ENCODE data around the gene ARHGAP5.

DNA sequence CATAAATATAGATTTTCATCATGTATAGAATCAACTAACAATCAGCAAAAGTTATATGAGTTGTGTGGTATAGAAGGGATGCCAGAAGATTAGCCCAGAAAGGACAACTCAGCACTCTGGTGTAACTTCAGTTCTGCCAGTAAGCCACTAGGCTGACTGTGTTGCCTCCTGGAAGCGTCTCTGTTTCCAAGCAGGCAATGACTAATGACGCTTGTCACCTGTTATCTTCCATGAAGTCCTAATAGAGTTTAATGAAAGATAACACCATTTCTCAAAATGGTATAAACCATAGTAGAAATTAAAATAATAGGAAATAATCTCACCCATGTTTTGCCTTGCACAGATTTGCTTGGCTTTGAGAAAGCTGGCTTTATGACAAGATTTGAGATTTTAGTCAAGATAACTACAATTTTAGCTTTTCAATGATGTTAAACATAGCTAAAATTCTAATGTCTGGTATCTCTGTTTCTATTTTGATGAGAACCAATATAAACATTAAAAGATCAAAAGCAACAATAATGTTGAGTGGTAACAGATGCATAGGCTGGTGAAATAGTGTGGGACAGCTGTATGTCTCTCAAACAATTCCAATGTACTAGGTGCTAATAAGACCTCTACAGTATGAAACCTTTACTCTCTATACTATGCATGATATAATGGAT is 115.7 kb downstream of the ARHGAP5 start:
- TF ChIP-seq ZNF8 (CRISPR knock-in tag; IDR thresholded peaks at IDR 0.05) (no peak), GLIS3 (CRISPR knock-in tag; IDR thresholded peaks at IDR 0.05) (no peak), ZFP3 (CRISPR knock-in tag; IDR thresholded peaks at IDR 0.05) (no peak), SNAI2 (CRISPR knock-in tag; IDR thresholded peaks at IDR 0.05) (no peak), PPARA (CRISPR knock-in tag; IDR thresholded peaks at IDR 0.05; ENCODE audit: borderline replicate concordance) (no peak), ZNF70 (CRISPR knock-in tag; IDR thresholded peaks at IDR 0.05) (no peak), CSDC2 (CRISPR knock-in tag; IDR thresholded peaks at IDR 0.05) (no peak), OSR1 (CRISPR knock-in tag; IDR thresholded peaks at IDR 0.05) (no peak), TOX (CRISPR knock-in tag; IDR thresholded peaks at IDR 0.05; ENCODE audit: borderline replicate concordance) (no peak)
- TF ChIP-seq, protein P1, sequence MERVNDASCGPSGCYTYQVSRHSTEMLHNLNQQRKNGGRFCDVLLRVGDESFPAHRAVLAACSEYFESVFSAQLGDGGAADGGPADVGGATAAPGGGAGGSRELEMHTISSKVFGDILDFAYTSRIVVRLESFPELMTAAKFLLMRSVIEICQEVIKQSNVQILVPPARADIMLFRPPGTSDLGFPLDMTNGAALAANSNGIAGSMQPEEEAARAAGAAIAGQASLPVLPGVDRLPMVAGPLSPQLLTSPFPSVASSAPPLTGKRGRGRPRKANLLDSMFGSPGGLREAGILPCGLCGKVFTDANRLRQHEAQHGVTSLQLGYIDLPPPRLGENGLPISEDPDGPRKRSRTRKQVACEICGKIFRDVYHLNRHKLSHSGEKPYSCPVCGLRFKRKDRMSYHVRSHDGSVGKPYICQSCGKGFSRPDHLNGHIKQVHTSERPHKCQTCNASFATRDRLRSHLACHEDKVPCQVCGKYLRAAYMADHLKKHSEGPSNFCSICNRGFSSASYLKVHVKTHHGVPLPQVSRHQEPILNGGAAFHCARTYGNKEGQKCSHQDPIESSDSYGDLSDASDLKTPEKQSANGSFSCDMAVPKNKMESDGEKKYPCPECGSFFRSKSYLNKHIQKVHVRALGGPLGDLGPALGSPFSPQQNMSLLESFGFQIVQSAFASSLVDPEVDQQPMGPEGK (CRISPR knock-in tag; IDR thresholded peaks at IDR 0.05; ENCODE audit: borderline replicate concordance) = no peak
- TF ChIP-seq, protein P2, sequence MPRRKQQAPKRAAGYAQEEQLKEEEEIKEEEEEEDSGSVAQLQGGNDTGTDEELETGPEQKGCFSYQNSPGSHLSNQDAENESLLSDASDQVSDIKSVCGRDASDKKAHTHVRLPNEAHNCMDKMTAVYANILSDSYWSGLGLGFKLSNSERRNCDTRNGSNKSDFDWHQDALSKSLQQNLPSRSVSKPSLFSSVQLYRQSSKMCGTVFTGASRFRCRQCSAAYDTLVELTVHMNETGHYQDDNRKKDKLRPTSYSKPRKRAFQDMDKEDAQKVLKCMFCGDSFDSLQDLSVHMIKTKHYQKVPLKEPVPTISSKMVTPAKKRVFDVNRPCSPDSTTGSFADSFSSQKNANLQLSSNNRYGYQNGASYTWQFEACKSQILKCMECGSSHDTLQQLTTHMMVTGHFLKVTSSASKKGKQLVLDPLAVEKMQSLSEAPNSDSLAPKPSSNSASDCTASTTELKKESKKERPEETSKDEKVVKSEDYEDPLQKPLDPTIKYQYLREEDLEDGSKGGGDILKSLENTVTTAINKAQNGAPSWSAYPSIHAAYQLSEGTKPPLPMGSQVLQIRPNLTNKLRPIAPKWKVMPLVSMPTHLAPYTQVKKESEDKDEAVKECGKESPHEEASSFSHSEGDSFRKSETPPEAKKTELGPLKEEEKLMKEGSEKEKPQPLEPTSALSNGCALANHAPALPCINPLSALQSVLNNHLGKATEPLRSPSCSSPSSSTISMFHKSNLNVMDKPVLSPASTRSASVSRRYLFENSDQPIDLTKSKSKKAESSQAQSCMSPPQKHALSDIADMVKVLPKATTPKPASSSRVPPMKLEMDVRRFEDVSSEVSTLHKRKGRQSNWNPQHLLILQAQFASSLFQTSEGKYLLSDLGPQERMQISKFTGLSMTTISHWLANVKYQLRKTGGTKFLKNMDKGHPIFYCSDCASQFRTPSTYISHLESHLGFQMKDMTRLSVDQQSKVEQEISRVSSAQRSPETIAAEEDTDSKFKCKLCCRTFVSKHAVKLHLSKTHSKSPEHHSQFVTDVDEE (CRISPR knock-in tag; IDR thresholded peaks at IDR 0.05) = peak; percentile 19; the same call in 1 of the 2 replicates

Measured in SK-N-SH treated with all-trans-retinoic acid at 6 μM for 48 hours (cell line).